Immature natural killer cell (primary cell): ENCODE results near the gene ABCB8. TPM values are rescaled to one million over a fixed set of nuclear protein-coding genes. Genes with fewer than 3 reads are reported as not detected.

Source experiments
- DNase-seq, 3 donors: peaks; one replicate each; pipeline ENCODE4 v3.0.0; 2022; ENCODE audit warnings: mixed read lengths in 1 of 3
- H3K27ac Mint-ChIP-seq, 6 donors: one replicate each; pipeline ENCODE4 v1.8.0; 2020; ENCODE audit warnings: mixed read lengths in 6 of 6, mild to moderate bottlenecking in 5 of 6, inconsistent platforms in 4 of 6, moderate library complexity in 3 of 6
- H3K27me3 Mint-ChIP-seq, 3 donors: one replicate each; pipeline ENCODE4 v1.8.0; 2020 to 2021; ENCODE audit warnings: low read depth in 3 of 3, mild to moderate bottlenecking in 3 of 3, mixed read lengths in 3 of 3, moderate library complexity in 3 of 3, inconsistent platforms in 1 of 3
- H3K36me3 Mint-ChIP-seq, 3 donors: one replicate each; pipeline ENCODE4 v1.8.0; 2020; ENCODE audit warnings: mixed read lengths in 3 of 3, inconsistent platforms in 2 of 3, mild to moderate bottlenecking in 2 of 3
- H3K4me1 Mint-ChIP-seq, 2 donors: one replicate each; pipeline ENCODE4 v1.8.0; 2020; ENCODE audit warnings: inconsistent platforms in 2 of 2, mild to moderate bottlenecking in 2 of 2, mixed read lengths in 2 of 2, moderate library complexity in 1 of 2
- H3K4me3 Mint-ChIP-seq, 5 donors: one replicate each; pipeline ENCODE4 v1.8.0; 2020; ENCODE audit warnings: mild to moderate bottlenecking in 5 of 5, mixed read lengths in 5 of 5, inconsistent platforms in 3 of 5, moderate library complexity in 3 of 5
- H3K9me3 Mint-ChIP-seq, 6 donors: one replicate each; pipeline ENCODE4 v1.8.0; 2020; ENCODE audit warnings: mild to moderate bottlenecking in 6 of 6, mixed read lengths in 6 of 6, inconsistent platforms in 4 of 6, moderate library complexity in 3 of 6
- polyA plus RNA-seq, 3 donors: library from polyadenylated mRNA; unstranded; fragments of 300-500 nt; fragmentation: Illumina TruSeq; gene quantifications; one replicate each; pipeline ENCODE4 v1.2.3, GENCODE V29; 2021

ABCB8 gene
- polyA plus RNA-seq, 3 donors from 2014 or later = 17.6 to 26.5 (median 23.3) TPM

- Mint-ChIP-seq H3K27me3 (peaks cover 6 to 12% (median 11%) of the 10 kb centered on the region in 3 donors), H3K4me1 (peaks cover 9 to 25% of the 10 kb centered on the region in 2 donors), H3K36me3 (no peaks in the 10 kb centered on the region), H3K4me3 (no peak overlapping the region), H3K9me3 (peaks cover 0 to 5% (median 1%) of the 10 kb centered on the region in 6 donors), H3K27ac (no peak overlapping the region)
- no peak for DNase-seq
These were observed 36.1 kb upstream of the ABCB8 start for GRCh38 chr7:150992051-150992640.

GRCh38 chr7:150992833-150993302, 35.4 kb upstream of the ABCB8 start:
- H3K4me1 Mint-ChIP-seq = peaks cover 11 to 30% of the 10 kb centered on the region in 2 donors
- no peak overlapping the region for H3K27ac Mint-ChIP-seq
- peaks cover 0 to 5% (median 1%) of the 10 kb centered on the region in 6 donors for H3K9me3 Mint-ChIP-seq

GRCh38 chr7:150993511-150993910, 34.7 kb upstream of the ABCB8 start:
- peaks cover 7 to 14% (median 7%) of the 10 kb centered on the region in 3 donors for H3K27me3 Mint-ChIP-seq
- H3K27ac Mint-ChIP-seq = no peak overlapping the region
- H3K4me3 Mint-ChIP-seq = no peak overlapping the region
- no peak for DNase-seq
- peaks cover 0 to 5% (median 1%) of the 10 kb centered on the region in 6 donors for H3K9me3 Mint-ChIP-seq
- peaks cover 9 to 27% of the 10 kb centered on the region in 2 donors for H3K4me1 Mint-ChIP-seq
- H3K36me3 Mint-ChIP-seq = no peaks in the 10 kb centered on the region

More at GRCh38 chr7:150992833-150993302, 35.4 kb upstream of the ABCB8 start:
- H3K27me3 Mint-ChIP-seq = peaks cover 3 to 18% (median 11%) of the 10 kb centered on the region in 3 donors
- H3K4me3 Mint-ChIP-seq = no peak overlapping the region
- no peak for DNase-seq
- H3K36me3 Mint-ChIP-seq = no peaks in the 10 kb centered on the region

- H3K4me3 Mint-ChIP-seq = peak overlapping the region in 3 of 5 donors; percentile 9 to 33 (median 15)
- H3K9me3 Mint-ChIP-seq = peaks cover 0 to 5% (median 1%) of the 10 kb centered on the region in 6 donors
- DNase-seq = no peak
- H3K27ac Mint-ChIP-seq = peak overlapping the region in 1 of 6 donors; percentile 46
- H3K4me1 Mint-ChIP-seq = peaks cover 9 to 24% of the 10 kb centered on the region in 2 donors
- H3K27me3 Mint-ChIP-seq = peaks cover 4 to 13% (median 8%) of the 10 kb centered on the region in 3 donors
- no peaks in the 10 kb centered on the region for H3K36me3 Mint-ChIP-seq
These were observed 34.0 kb upstream of the ABCB8 start for GRCh38 chr7:150994141-150994837.

GRCh38 chr7:150994838-150995510, 33.3 kb upstream of the ABCB8 start:
- no peak for DNase-seq
- H3K36me3 Mint-ChIP-seq = no peaks in the 10 kb centered on the region
- H3K4me3 Mint-ChIP-seq = peak overlapping the region in 2 of 5 donors; percentile 9 to 15
- H3K27ac Mint-ChIP-seq = peak overlapping the region in 1 of 6 donors; percentile 46
- H3K9me3 Mint-ChIP-seq = peaks cover 0 to 5% (median 1%) of the 10 kb centered on the region in 6 donors
- peaks cover 9 to 17% (median 15%) of the 10 kb centered on the region in 3 donors for H3K27me3 Mint-ChIP-seq
- H3K4me1 Mint-ChIP-seq = peaks cover 16 to 26% of the 10 kb centered on the region in 2 donors

GRCh38 chr7:150996376-150997074, 31.7 kb upstream of the ABCB8 start:
- no peak for DNase-seq
- Mint-ChIP-seq H3K4me1 (peaks cover 30 to 40% of the 10 kb centered on the region in 2 donors), H3K27ac (no peak overlapping the region), H3K4me3 (no peak overlapping the region), H3K9me3 (no peaks in the 10 kb centered on the region), H3K36me3 (no peaks in the 10 kb centered on the region), H3K27me3 (peaks cover 8 to 22% (median 19%) of the 10 kb centered on the region in 3 donors)

- Mint-ChIP-seq H3K9me3 (no peaks in the 10 kb centered on the region), H3K4me3 (no peak overlapping the region), H3K27ac (peak overlapping the region in 2 of 6 donors; percentile 27 to 55), H3K36me3 (no peaks in the 10 kb centered on the region), H3K27me3 (peaks cover 8 to 22% (median 20%) of the 10 kb centered on the region in 3 donors), H3K4me1 (peaks cover 30 to 43% of the 10 kb centered on the region in 2 donors)
- no peak for DNase-seq
These were observed 31.2 kb upstream of the ABCB8 start for GRCh38 chr7:150997075-150997511.

GRCh38 chr7:150997817-150998216, 30.4 kb upstream of the ABCB8 start:
- Mint-ChIP-seq H3K27ac (peak overlapping the region in 2 of 6 donors; percentile 10 to 27), H3K9me3 (no peaks in the 10 kb centered on the region), H3K4me3 (no peak overlapping the region), H3K4me1 (peaks cover 30 to 46% of the 10 kb centered on the region in 2 donors), H3K27me3 (peaks cover 8 to 22% (median 21%) of the 10 kb centered on the region in 3 donors), H3K36me3 (no peaks in the 10 kb centered on the region)
- no peak for DNase-seq

GRCh38 chr7:150998341-150998740, 29.9 kb upstream of the ABCB8 start:
- Mint-ChIP-seq H3K4me1 (peaks cover 30 to 46% of the 10 kb centered on the region in 2 donors), H3K27me3 (peaks cover 8 to 22% (median 21%) of the 10 kb centered on the region in 3 donors), H3K9me3 (no peaks in the 10 kb centered on the region), H3K36me3 (no peaks in the 10 kb centered on the region), H3K4me3 (no peak overlapping the region), H3K27ac (peak overlapping the region in 2 of 6 donors; percentile 19 to 35)
- no peak for DNase-seq

GRCh38 chr7:150999001-150999400, 29.2 kb upstream of the ABCB8 start:
- Mint-ChIP-seq H3K4me1 (peaks cover 30 to 43% of the 10 kb centered on the region in 2 donors), H3K4me3 (no peak overlapping the region), H3K9me3 (no peaks in the 10 kb centered on the region), H3K36me3 (no peaks in the 10 kb centered on the region), H3K27me3 (peaks cover 8 to 21% (median 21%) of the 10 kb centered on the region in 3 donors), H3K27ac (peak overlapping the region in 4 of 6 donors; percentile 19 to 82 (median 70))
- no peak for DNase-seq

- peak overlapping the region in 3 of 5 donors; percentile 4 to 25 (median 7) for H3K4me3 Mint-ChIP-seq
- peaks cover 30 to 38% of the 10 kb centered on the region in 2 donors for H3K4me1 Mint-ChIP-seq
- H3K36me3 Mint-ChIP-seq = peaks cover 0 to 3% (median 0%) of the 10 kb centered on the region in 3 donors
- H3K27me3 Mint-ChIP-seq = peaks cover 8 to 21% (median 19%) of the 10 kb centered on the region in 3 donors
- H3K9me3 Mint-ChIP-seq = no peaks in the 10 kb centered on the region
- DNase-seq = peak; percentile 68 to 74 (median 72)
- peak overlapping the region in 5 of 6 donors; percentile 63 to 86 (median 77) for H3K27ac Mint-ChIP-seq
These were observed 28.6 kb upstream of the ABCB8 start for GRCh38 chr7:150999497-151000230.

GRCh38 chr7:151000897-151001495, 27.3 kb upstream of the ABCB8 start:
- Mint-ChIP-seq H3K9me3 (no peaks in the 10 kb centered on the region), H3K27me3 (peaks cover 8 to 21% (median 20%) of the 10 kb centered on the region in 3 donors), H3K4me3 (peak overlapping the region in 2 of 5 donors; percentile 38 to 54), H3K4me1 (peaks cover 31 to 37% of the 10 kb centered on the region in 2 donors), H3K27ac (peak overlapping the region in 4 of 6 donors; percentile 54 to 86 (median 64)), H3K36me3 (peaks cover 0 to 3% (median 0%) of the 10 kb centered on the region in 3 donors)
- DNase-seq = no peak
